HG03139 (cell line): Measurements from ENCODE around the gene CDC42BPB.

Source experiments
- ATAC-seq: cut with Tn5 transposase; IDR thresholded peaks from one replicate; pipeline ENCODE4 v1.9.1; 2021; ENCODE audit not compliant: unreplicated experiment

The CDC42BPB gene

GRCh38 chr14:102971314-102971713, 86.0 kb downstream of the CDC42BPB start:
- no peak for ATAC-seq

- no peak for ATAC-seq
These were observed 86.9 kb downstream of the CDC42BPB start for GRCh38 chr14:102970496-102970895.

- ATAC-seq = no peak
These were observed 87.4 kb downstream of the CDC42BPB start for GRCh38 chr14:102969901-102970300.

GRCh38 chr14:102969060-102969791, 88.1 kb downstream of the CDC42BPB start:
- no peak for ATAC-seq

GRCh38 chr14:102968306-102968705, 89.0 kb downstream of the CDC42BPB start:
- ATAC-seq = no peak

GRCh38 chr14:102967506-102967795, 89.9 kb downstream of the CDC42BPB start:
- no peak for ATAC-seq

GRCh38 chr14:102966681-102967505, 90.5 kb downstream of the CDC42BPB start:
- ATAC-seq = no peak

GRCh38 chr14:102965971-102966655, 91.2 kb downstream of the CDC42BPB start:
- no peak for ATAC-seq

- ATAC-seq = no peak
These were observed 92.1 kb downstream of the CDC42BPB start for GRCh38 chr14:102965282-102965681.

GRCh38 chr14:102964152-102964730, 93.1 kb downstream of the CDC42BPB start:
- ATAC-seq = no peak

GRCh38 chr14:102962111-102962627, 95.2 kb downstream of the CDC42BPB start:
- no peak for ATAC-seq

GRCh38 chr14:102958461-102958860, 98.9 kb downstream of the CDC42BPB start:
- ATAC-seq = no peak

GRCh38 chr14:102957222-102957621, 100.1 kb downstream of the CDC42BPB start:
- no peak for ATAC-seq

GRCh38 chr14:102955636-102956408, 101.5 kb downstream of the CDC42BPB start:
- ATAC-seq = no peak

GRCh38 chr14:102954081-102954789, 103.1 kb downstream of the CDC42BPB start:
- no peak for ATAC-seq

- no peak for ATAC-seq
These were observed 104.2 kb downstream of the CDC42BPB start for GRCh38 chr14:102953100-102953499.

GRCh38 chr14:102952276-102952675, 105.1 kb downstream of the CDC42BPB start:
- no peak for ATAC-seq

- no peak for ATAC-seq
These were observed 105.5 kb downstream of the CDC42BPB start for GRCh38 chr14:102951799-102952198.

- ATAC-seq = no peak
These were observed 106.3 kb downstream of the CDC42BPB start for GRCh38 chr14:102951034-102951433.
